ENCODE results near the gene SHMT1.

The SHMT1 gene

DNA sequence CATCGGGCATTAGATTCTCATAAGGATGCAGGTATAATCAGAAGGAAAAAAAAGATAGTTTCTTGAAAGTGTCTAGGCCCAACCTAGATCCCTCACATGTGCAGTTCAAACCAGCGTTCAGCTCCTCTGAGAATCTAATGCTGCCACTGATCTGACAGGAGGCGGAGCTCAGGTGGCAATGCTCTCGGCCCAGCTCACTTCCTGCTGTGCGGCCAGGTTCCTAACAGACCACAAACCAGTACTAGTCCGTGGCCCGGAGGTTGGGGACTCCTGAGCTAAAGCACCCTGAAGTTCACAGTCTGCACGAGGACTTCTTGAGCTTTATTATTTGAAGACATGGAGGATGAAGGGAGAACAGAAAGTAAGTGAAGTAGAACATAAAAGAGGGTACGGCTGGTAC lies 31.5 kb downstream of the SHMT1 start:
- no peak overlapping the region for H3K4me3 ChIP-seq (ENCODE audit: low read length)
- peak; percentile 48 for DNase-seq (ENCODE audit: low read depth, low spot score)

DNA sequence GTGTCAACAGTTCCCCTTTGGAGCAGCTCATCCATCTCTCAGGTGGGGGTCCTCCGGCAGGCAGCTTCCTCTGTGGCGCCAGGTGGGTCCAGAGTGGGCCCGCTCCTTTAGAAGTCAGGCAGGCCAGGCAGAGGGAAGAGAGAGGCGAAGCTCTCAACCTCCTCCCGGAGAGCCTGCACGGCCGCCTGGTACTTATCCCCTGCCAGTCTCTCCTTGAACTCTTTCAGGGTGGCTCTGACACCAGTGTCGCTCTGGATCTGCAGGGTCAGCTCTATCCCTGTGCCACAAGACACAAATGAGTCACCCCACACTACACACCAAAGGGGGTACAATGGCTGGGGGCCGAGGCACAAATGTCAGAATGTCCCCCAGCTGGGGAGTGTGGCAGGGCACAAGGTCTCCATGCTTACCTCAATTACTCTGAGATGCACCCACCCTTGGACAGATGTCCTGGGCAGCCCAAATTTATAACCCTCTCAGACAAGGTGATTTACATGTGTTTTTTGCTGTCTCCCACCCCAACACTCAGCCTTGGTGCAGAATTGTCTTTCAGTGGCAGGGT lies 34.6 kb downstream of the SHMT1 start:
- H3K4me3 ChIP-seq (ENCODE audit: low read length), result no peak overlapping the region
- DNase-seq (ENCODE audit: low read depth, low spot score), result no peak

DNA sequence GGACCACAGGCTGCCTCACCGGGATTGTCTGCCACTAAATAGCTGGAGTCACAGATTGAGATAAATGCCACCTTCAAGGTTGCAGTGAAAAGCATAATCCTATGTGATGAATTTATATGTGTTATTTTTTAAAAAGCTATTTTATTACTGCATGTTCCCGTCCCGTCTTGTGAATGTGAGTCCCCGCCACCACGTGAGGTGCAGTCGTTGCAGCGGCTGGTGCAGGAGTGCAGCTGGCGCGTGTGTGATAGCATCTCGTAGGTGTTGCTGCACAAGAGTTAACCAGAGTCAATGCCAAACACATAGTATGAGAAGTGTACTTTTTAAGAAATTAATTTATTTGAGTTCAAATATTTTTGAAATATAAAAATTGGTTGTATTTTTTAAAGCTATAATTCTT lies 35.8 kb downstream of the SHMT1 start:
- DNase-seq (ENCODE audit: low read depth, low spot score), result no peak
- no peak overlapping the region for H3K4me3 ChIP-seq (ENCODE audit: low read length)

DNA sequence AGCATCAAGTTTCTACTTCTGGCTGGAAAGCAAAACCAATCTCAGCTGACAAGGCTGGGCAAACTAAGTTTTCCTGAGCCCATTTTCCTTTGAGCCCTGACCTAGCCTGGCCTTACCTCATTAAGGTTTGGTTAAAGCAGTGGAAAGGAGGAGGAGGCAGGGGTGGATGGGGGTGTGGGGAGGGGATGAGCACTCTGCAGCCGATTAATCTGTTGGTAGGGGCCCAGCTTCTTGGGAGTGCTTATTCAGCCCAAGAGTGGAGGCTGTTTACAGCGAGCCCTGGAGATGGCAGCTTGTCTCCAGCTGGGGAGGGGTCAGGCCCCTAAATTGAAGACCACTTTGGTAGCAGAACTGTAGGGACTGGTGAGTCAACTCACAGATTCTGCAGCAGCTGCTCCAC lies 36.3 kb downstream of the SHMT1 start:
- no peak overlapping the region for H3K4me3 ChIP-seq (ENCODE audit: low read length)
- DNase-seq (ENCODE audit: low read depth, low spot score), result no peak

DNA sequence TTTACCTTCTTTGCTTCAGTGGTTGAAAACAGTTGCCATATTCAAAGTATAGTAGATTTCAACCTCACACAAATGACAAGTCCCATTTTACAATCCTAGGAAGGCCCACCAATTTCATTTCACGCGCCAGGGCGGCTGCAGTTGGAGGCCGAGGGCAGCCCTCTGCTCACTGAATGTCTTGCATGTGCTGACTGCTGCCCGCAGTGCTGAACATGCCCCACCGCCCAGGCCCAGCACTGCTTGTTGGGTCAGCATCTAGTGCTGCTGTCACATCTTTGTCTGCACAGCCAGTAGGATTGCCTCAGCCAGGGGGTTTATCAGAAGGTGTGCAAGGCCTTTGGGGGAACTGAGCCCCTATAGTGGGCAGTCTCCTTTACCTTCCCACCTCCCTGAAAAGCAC lies 36.8 kb downstream of the SHMT1 start:
- H3K4me3 ChIP-seq (ENCODE audit: low read length), result no peak overlapping the region

DNA sequence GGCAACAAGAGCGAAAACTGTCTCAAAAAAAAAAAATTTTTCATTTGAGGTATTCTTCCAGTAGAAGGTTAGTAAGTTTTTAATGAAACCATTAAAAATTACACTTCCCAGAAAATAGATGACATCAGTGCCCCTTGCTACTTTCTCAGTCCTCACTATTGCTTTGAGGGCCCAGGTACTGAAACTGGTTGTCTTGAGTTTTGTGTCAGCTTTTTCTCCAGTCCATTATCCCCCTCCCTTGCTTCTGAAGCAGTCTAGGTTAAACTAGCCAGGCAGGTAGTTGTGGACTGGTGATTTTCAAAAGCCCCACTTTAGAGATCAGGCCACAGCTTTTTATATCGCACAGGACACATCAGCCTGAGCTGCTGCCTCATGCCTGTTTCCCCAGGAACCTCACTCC lies 37.3 kb downstream of the SHMT1 start:
- no peak for DNase-seq (ENCODE audit: low read depth, low spot score)
- H3K4me3 ChIP-seq (ENCODE audit: low read length), result no peak overlapping the region

More for the DNA sequence above, 36.8 kb downstream of the SHMT1 start:
- no peak for DNase-seq (ENCODE audit: low read depth, low spot score)

DNA sequence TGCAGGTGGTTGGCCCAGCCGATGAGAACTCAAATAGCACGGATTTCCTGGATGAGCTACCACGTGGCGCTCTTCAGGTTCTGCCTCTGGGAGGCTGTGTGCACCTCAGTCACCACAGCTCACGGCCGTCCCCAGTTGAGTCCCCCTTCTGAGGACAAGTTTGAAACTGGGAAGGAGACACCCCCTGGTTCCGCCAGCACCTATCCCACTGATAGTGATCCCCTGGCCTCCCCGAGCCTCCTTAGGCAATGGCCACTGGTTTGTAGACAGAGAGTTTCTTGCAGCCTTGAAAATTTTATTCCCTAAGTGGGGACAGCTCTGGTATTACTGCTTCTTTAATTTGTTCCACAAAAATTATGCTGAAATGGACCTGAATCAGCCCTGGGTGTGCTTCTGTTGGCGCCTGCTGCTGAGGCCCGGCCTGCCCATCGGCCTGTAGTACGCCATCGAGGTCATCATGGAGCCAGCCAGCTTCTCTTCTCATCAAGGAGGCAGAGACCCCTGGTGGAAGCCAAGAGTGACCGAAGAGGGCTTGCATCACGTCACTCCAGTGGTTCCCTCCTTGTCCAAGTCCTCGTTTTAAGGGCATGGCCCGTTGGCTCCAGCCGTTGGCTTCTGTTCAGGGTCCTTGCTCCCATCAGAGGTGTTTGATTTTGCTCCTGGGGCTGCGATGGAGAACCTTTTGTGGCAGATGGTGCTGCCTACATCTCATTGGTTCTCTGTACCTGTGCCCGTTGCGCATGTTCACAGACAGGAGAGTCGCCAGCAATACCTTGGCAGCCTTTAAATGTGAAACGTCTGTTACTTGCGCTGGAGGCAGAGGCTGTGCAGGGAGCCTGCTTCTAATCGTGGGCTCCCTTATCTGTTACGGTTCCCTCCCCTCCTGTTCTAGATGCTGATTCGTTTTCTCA lies 39.0 kb downstream of the SHMT1 start:
- no peak for DNase-seq (ENCODE audit: low read depth, low spot score)
- H3K4me3 ChIP-seq (ENCODE audit: low read length), result no peak overlapping the region

DNA sequence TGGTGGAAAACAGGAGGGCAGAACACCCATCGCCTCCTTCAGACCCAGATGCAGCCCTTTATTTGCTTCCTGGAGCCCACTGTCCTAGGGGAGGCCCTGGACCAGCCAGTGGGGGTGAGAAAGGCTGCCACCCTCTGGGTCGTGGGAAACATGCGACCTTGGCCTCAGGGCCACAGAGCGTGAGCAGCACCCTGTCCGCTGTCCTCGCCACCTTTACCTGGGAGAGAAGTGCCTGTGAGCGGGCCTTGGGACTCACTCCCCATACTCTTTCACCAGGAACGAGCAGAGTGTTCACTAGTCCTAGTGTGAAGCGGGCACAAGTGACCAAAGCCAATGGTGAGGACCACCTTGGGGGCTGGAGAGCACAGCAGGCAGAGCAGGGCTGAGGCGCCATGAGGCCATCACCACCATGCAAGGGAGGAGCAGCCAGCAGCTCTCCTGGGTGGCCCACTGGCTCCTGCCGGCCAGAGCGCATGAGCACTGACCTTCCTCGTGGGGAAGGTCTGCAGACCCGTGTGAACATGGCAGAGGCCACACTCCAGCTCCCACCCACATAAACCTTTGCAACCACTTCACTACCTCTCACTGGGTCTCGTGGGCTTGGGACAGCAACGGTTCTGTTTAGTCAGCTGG lies 39.7 kb downstream of the SHMT1 start:
- DNase-seq (ENCODE audit: low read depth, low spot score), result no peak
- no peak overlapping the region for H3K4me3 ChIP-seq (ENCODE audit: low read length)

DNA sequence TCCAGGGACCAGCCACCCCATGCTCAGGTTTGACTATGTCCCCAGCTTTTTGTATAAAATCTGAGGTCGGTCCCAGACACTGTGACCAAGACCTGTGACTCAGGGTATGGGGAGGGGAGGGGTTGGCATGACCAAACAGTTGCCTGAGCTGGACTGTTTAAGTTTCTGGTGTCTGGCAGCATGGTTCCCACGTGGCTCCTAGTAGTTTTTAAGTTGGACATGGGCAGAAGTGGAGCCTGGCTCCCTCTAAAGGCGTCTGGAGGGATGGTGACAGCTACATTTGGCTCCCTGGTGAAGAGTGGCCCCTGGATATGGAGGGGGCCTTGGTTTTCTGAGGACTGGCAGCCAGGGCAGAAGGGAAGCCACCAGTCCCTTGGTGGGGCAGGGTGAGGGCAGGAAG lies 40.3 kb downstream of the SHMT1 start:
- DNase-seq (ENCODE audit: low read depth, low spot score), result no peak
- no peak overlapping the region for H3K4me3 ChIP-seq (ENCODE audit: low read length)

DNA sequence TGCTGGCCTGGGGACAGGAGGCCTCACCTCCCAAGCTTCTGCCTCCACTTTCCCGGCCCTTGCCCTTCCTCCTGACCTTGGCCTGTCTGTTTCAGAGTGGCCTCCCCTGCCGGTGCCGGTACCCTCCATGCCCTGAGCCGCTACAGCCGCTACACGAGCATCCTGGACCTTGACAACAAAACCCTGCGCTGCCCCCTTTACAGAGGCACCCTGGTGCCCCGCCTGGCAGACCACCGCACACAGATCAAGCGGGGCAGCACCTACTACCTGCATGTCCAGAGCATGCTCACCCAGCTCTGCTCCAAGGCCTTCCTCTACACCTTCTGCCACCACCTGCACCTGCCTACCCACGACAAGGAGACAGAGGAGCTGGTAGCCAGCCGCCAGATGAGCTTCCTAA lies 40.8 kb downstream of the SHMT1 start:
- H3K4me3 ChIP-seq (ENCODE audit: low read length), result no peak overlapping the region
- no peak for DNase-seq (ENCODE audit: low read depth, low spot score)

DNA sequence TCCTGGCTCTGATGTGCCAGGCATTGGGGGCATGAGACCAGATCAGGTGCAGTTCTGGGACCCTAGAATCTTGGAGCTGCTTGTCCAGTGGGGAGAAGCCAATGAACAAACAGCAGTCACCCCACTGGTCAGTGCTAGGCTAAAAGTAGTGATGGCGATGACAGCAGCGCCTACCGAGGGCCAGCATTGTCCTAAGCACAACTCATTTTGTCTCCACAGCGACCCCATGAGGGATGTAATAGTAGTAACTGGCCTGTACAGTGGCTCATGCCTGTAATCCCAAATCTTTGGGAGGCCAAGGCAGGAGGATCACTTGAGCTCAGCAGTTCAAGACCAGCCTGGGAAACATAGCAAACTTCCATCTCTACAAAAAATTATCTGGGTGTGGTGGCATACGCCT lies 42.0 kb downstream of the SHMT1 start:
- DNase-seq (ENCODE audit: low read depth, low spot score), result no peak
- H3K4me3 ChIP-seq (ENCODE audit: low read length), result no peak overlapping the region

DNA sequence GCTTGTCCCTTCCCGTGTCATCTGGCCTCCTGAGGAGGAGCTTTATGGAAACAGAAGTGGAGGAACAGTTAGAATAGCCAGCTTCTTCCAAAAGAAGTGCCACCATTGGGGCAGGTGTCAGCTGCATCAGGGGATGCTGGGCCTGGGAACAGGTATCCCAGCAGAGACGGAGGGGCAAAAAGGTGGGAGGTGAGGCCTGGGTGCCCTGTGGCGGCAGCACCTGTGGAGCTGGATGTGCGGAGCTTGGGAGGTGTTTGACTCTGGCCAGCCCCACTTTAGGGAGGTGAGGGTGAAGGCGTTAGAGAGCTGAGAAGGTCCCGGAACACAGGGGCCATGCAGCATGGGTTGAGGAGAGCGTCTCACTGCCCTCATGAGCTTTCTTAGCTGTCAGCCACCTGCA lies 43.0 kb downstream of the SHMT1 start:
- no peak overlapping the region for H3K4me3 ChIP-seq (ENCODE audit: low read length)
- no peak for DNase-seq (ENCODE audit: low read depth, low spot score)

DNA sequence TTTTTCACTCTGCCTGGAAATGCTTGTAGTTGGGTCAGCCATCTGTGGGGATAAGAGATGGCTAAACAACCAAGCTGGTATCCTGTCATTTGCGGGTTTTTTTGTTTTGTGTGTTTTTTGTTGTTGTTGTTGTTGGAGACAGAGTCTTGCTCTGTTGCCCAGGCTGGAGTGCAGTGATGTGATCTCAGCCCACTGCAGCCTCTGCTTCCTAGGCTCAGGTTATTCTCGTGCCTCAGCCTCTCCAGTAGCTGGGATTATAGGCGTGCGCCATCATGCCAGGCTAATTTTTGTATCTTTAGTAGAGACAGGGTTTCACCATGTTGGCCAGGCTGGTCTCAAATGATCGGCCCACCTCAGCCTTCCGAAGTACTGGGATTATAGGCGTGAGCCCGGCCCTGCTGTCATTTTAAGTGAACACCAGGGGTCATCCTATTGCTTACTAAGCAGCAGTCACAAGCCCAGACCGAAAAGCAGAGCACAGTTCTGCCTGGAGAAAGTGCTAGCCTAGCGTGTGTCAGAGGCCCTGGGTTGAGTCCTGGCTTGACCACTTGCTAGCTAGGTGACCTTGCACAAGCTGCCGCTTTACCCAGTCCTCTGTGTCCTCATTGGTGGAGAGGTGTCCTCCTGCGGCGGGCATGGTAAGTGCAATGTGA lies 43.6 kb downstream of the SHMT1 start:
- DNase-seq (ENCODE audit: low read depth, low spot score), result no peak
- H3K4me3 ChIP-seq (ENCODE audit: low read length), result no peak overlapping the region

DNA sequence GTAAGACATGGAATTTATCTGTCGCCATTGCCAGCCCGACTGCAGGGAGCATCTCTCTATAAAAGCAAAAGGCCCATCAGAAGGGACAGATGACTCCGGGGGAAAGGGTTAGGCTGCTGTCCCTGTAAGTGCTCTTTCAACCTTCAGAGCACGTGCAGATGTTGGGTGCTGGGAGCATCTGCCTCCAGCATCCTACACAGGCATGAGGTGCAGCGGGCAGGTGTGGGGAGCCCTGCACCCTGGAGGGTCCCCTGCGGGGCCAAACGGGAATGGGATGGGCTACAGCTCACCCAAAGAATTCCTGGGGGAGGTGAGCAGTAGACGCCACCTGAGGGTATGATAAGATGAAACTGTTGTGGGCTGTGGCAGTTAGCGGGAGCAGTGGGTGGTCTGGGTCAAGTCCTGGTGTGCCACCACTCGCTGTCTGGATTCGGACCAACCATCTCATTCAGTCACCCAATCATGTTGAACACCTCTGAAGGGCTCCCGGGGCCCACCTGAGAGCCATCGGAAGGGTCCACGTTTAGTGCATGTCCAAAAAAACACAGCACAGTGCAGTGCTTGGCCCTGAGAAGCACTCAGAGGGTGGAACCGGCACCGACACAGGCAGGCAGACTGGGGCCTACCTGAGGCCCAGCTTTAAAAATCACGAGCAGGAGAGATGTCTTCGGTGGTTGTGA lies 44.4 kb downstream of the SHMT1 start:
- no peak for DNase-seq (ENCODE audit: low read depth, low spot score)

DNA sequence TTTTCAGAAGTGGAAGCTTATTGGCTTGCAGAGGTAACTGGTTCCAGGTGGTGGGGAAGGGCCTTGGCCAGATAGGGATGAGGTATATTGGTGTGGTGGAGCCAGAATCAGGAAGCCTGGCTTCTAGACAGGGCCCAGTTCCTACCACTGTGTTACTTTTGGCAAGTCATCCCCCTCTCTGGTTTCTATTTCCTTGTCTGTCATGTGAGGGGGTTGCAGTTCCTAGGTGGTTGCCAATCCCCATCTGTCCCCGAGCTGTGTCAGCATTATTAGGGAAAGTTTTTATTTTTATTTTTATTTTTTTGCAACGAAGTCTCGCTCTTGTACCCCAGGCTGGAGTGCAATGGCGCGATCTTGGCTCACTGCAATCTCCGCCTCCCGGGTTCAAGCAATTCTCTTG lies 45.2 kb downstream of the SHMT1 start:
- H3K4me3 ChIP-seq (ENCODE audit: low read length), result no peak overlapping the region
- no peak for DNase-seq (ENCODE audit: low read depth, low spot score)

More for the DNA sequence above, 44.4 kb downstream of the SHMT1 start:
- H3K4me3 ChIP-seq (ENCODE audit: low read length), result no peak overlapping the region

DNA sequence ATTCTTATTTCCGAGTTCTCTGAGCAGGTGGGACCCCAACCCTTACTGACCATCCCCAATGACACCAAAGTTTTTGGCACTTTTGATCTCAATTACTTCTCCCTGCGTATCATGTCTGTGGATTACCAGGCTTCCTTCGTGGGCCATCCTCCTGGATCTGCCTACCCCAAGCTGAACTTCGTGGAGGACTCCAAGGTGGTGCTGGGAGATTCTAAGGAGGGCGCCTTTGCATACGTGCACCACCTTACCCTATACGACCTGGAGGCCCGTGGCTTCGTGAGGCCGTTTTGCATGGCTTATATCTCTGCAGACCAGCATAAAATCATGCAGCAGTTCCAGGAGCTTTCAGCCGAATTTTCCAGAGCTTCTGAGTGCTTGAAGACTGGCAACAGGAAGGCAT lies 47.4 kb downstream of the SHMT1 start:
- H3K4me3 ChIP-seq (ENCODE audit: low read length), result peak overlapping the region; percentile 80
- no peak for DNase-seq (ENCODE audit: low read depth, low spot score)

DNA sequence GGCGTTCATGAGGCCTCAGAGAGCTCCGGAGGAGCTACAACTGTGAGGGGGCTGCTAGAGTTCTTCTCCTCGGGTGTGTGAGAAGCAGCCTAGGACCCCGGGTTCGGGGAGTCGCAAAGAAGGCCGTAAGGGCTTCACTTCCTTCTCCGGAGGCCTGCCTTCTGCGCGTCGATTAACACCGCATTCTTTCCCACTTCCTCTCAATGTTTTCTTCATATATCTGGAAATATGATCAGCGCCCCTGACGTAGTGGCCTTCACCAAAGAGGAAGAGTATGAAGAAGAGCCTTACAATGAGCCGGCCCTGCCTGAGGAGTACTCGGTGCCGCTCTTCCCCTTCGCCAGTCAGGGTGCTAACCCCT lies 47.8 kb downstream of the SHMT1 start:
- DNase-seq (ENCODE audit: low read depth, low spot score), result peak; percentile 25

DNA sequence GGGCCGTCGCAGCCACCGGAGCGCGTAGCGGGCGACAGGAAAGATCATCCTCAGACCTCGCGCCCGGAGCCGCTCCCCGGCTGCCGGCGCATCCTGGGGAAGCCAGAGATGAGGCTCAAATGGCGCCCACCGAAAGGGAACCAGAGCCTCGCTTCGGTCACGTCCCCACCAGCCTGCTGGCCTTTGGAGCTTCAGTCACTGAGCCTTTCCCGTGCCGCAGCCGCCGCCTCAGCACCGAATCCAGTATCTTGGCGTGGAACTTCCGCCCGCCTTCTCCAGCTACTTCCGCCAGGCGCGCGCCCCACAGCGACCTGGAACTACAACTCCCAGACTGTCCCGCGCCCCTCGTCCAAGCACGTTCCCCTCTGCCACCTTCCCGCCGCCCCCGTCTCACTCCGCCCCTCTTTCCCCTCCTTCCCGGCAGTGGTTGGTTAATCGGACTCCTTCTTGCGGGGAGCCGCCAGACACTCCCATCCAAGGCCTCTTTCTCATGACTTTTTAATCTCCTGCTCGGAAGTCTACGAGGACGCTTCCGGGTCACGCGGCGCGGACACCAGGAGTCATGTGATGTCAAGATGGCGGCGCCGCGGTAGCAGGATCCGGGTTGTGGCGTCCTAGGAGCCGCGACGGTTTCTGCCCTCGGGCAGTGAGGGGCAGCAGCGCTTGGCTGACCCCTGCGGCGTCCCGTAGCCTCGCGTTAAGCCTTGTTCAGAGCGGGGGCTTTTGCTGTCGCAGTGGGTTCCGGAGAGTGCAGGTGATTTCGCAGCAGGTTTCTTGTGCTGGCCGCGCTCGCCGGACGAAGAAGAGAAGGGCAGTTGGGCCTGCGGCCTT lies 48.4 kb downstream of the SHMT1 start, which contains the start of the genes SMCR8 and TOP3A:
TSS of gene SMCR8 (plus strand) at position 563 of the 831 bp plus-strand sequence. CDS start 497 bp downstream, outside the sequence.
TSS of gene TOP3A (minus strand) at position 264 of the 831 bp plus-strand sequence. CDS start at position 48, 216 bp downstream.
- peak within 1 kb of the TSS; percentile 80 for H3K4me3 ChIP-seq (ENCODE audit: low read length)
- peak; percentile 96 for DNase-seq (ENCODE audit: low read depth, low spot score)

More for the DNA sequence above, 47.8 kb downstream of the SHMT1 start:
- peak overlapping the region; percentile 80 for H3K4me3 ChIP-seq (ENCODE audit: low read length)
